ENCODE data around the gene FRS2. TPM values are rescaled to one million over a fixed set of nuclear protein-coding genes. Genes with fewer than 3 reads are reported as not detected.

Gene FRS2
- polyA plus RNA-seq, 3 donors: 42.5 to 45.5 (median 45.2) TPM

- DNase-seq (ENCODE audit: low read depth in 3 of 3, low spot score in 2 of 3): no peak
These were observed 145.8 kb downstream of the FRS2 start for GRCh38 chr12:69616025-69616424.

DNA sequence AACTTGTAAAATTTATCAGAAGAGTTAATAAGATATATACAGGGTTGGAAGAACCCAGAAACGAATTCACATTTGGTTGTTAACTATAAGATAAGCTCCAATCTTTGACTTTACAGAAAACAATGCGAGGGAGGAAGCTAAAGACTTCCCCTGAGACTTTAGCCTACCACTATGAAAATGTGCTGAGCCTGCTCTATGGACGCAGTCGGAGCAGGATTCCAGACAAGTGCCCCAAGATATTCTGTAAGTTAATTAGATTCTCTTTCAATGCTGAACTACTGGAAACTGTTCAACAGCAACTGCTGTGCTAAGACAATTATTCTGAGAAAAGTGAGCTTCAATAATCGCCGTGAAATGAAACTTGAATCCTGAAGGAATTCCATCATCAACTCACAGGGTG, 148.9 kb downstream of the FRS2 start:
- DNase-seq (ENCODE audit: low read depth in 3 of 3, low spot score in 2 of 3): no peak

DNA sequence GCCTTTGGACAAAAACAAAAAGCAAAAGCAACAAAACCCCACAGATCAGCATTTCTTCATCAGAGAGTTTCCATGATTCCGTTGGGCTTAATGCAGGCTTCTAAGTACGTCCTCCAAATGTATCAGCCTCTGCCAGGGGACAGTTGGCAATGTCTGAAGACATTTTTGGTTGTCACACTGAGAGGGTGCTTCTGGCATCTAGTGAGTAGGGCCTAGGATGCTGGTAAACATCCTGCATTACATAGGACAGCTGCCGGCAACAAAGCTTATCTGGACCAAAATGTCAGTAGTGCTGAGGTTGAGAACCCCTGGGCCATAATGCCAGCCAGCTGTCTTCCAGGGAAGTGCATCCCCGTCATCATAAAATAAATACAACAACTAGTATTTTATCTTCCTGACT, 149.9 kb downstream of the FRS2 start:
- no peak for DNase-seq (ENCODE audit: low read depth in 3 of 3, low spot score in 2 of 3)

- no peak for DNase-seq (ENCODE audit: low read depth in 3 of 3, low spot score in 2 of 3)
These were observed 150.7 kb downstream of the FRS2 start for GRCh38 chr12:69620921-69621320.

DNA sequence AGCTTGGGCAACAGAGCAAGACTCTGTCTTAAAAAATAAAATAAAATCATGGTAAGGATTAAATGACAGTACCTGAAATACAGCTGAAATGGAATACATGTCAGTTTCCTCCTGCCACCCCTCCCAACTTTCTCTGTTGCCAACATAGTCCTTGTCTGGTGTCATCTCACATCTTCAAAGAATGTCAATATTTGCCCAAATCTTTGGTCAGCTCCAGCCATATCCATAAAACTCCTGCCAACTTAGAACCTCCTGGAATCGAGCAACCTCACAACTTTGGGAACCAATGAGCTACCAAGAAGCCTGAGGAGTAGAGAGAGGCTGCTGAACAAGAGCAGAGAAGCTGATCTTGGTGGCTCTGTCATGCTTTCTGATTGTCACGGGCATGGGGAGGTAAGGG, 151.4 kb downstream of the FRS2 start:
- no peak for DNase-seq (ENCODE audit: low read depth in 3 of 3, low spot score in 2 of 3)

GRCh38 chr12:69623970-69624369, 153.8 kb downstream of the FRS2 start:
- no peak for DNase-seq (ENCODE audit: low read depth in 3 of 3, low spot score in 2 of 3)

- DNase-seq (ENCODE audit: low read depth in 3 of 3, low spot score in 2 of 3): no peak
These were observed 157.3 kb downstream of the FRS2 start for GRCh38 chr12:69627501-69627900.

Other genes with a start within 250 kb of the FRS2 start
- gene CPSF6, start 230.8 kb upstream of the FRS2 start, polyA plus RNA-seq (ENCODE audit: insufficient read length in 3 of 3): 100 to 1,000 TPM in 2 of 3 donors, 10 to 100 TPM in 1; 95.9 to 104 (median 103) TPM
- gene LYZ, start 122.0 kb upstream of the FRS2 start, polyA plus RNA-seq (ENCODE audit: insufficient read length in 3 of 3): 10 to 100 TPM; 21.5 to 32.9 (median 30.5) TPM
- 10 to 100 TPM; 25.3 to 36.3 (median 34.1) TPM for gene YEATS4, start 110.6 kb upstream of the FRS2 start, polyA plus RNA-seq (ENCODE audit: insufficient read length in 3 of 3)
- gene CCT2, start 115.1 kb downstream of the FRS2 start, polyA plus RNA-seq (ENCODE audit: insufficient read length in 3 of 3): 100 to 1,000 TPM; 265 to 268 (median 267) TPM
- gene LRRC10, start 140.5 kb downstream of the FRS2 start, polyA plus RNA-seq (ENCODE audit: insufficient read length in 3 of 3): under 1 TPM in 2 of 3 donors, not detected in 1; 0.04 to 0.10 TPM
- gene BEST3, start 228.9 kb downstream of the FRS2 start, polyA plus RNA-seq (ENCODE audit: insufficient read length in 3 of 3): under 1 TPM; 0.32 to 0.47 (median 0.46) TPM